ENCODE measurements around the gene NRG3. TPM values are rescaled to one million over a fixed set of nuclear protein-coding genes. Genes with fewer than 3 reads are reported as not detected.

NRG3 gene
- total and polyA plus RNA-seq, 2 donors (not counting 1 experiment from before 2014, with no cell fraction given), result not detected

DNA sequence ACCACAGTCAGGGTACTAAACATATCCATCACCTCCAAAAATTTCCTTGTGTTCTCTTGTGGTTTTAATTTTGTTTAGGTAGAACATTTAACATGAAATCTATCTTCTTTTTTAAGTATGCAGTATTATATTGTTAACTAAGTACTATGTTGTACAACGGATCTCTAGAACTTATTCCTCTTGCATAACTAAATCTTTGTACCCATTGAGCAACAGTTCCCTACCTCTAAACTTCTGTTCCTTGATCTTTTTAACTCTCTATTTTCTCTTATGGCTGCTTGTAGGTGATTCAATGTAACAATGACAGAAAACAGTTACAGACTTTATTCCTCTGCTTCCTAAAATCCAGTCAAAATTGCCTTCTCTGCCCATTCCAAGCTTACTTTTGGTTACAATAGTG lies 9.9 kb downstream of the NRG3 start:
- no peak overlapping the region for H2AFZ ChIP-seq (ENCODE audit: low read length)
- no peaks in the 10 kb centered on the region for H3K4me1 ChIP-seq (ENCODE audit: control insufficient read depth, extremely low read depth, insufficient read depth, low read length)
- H3K36me3 ChIP-seq (ENCODE audit: control insufficient read depth, insufficient read depth, low read length), result no peaks in the 10 kb centered on the region
- H3K9ac ChIP-seq (ENCODE audit: insufficient read depth, low read length), result no peak overlapping the region
- H3K9me3 ChIP-seq (ENCODE audit: control insufficient read depth, insufficient read depth, low read depth, low read length), result no peaks in the 10 kb centered on the region
- no peak for TF ChIP-seq EZH2 (IDR thresholded peaks at IDR 0.05; ENCODE audit: low read length, missing control alignments)
- TF ChIP-seq, protein P1, sequence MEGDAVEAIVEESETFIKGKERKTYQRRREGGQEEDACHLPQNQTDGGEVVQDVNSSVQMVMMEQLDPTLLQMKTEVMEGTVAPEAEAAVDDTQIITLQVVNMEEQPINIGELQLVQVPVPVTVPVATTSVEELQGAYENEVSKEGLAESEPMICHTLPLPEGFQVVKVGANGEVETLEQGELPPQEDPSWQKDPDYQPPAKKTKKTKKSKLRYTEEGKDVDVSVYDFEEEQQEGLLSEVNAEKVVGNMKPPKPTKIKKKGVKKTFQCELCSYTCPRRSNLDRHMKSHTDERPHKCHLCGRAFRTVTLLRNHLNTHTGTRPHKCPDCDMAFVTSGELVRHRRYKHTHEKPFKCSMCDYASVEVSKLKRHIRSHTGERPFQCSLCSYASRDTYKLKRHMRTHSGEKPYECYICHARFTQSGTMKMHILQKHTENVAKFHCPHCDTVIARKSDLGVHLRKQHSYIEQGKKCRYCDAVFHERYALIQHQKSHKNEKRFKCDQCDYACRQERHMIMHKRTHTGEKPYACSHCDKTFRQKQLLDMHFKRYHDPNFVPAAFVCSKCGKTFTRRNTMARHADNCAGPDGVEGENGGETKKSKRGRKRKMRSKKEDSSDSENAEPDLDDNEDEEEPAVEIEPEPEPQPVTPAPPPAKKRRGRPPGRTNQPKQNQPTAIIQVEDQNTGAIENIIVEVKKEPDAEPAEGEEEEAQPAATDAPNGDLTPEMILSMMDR (conservative IDR thresholded peaks at IDR 0.05 in 1 of 2, IDR thresholded peaks at IDR 0.05 in 1 of 2; ENCODE audit: low read depth in 1 of 2, low read length in 2 of 2), result no peak
- no peak overlapping the region for H3K4me3 ChIP-seq (replicated peaks in 1 of 4; ENCODE audit: control extremely low read depth in 1 of 4, insufficient read depth in 1 of 4, low read depth in 3 of 4, low read length in 4 of 4)
- H4K20me1 ChIP-seq (ENCODE audit: control insufficient read depth, extremely low read depth, insufficient read depth, low read length), result no peaks in the 10 kb centered on the region
- no peaks in the 10 kb centered on the region for H3K79me2 ChIP-seq (ENCODE audit: control insufficient read depth, insufficient read depth, low read length)
- DNase-seq (ENCODE audit: low read depth in 2 of 2), result no peak
- no peaks in the 10 kb centered on the region for H3K27me3 ChIP-seq (ENCODE audit: control insufficient read depth, insufficient read depth, low read length)
- no peak overlapping the region for H3K4me2 ChIP-seq (ENCODE audit: extremely low read depth, insufficient read depth, low read length)
- H3K27ac ChIP-seq (ENCODE audit: insufficient read depth, low read length), result no peak overlapping the region

DNA sequence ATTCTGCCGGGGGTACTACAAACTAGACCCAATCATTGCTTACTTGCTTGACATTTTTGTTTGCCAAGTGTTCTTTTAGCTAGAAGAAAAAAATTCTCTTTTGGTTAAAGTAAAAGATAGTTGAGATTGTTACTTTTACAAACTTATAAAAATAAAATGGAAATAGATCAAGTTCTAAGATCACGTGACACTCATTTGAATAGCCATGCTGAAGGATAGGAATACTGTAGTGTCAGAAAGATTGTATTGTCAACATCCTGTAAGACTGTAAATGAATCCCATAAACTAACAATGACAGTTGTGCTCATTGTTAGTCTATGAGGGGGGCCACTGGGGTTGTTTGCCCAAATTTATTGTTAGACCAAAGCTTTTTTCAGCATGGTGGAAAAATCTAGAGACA lies 10.5 kb downstream of the NRG3 start:
- Histone ChIP-seq H3K4me2 (ENCODE audit: extremely low read depth, insufficient read depth, low read length) (no peak overlapping the region), H3K27ac (ENCODE audit: insufficient read depth, low read length) (no peak overlapping the region), H2AFZ (ENCODE audit: low read length) (no peak overlapping the region), H3K4me1 (ENCODE audit: control insufficient read depth, extremely low read depth, insufficient read depth, low read length) (no peaks in the 10 kb centered on the region), H3K79me2 (ENCODE audit: control insufficient read depth, insufficient read depth, low read length) (no peaks in the 10 kb centered on the region), H3K27me3 (ENCODE audit: control insufficient read depth, insufficient read depth, low read length) (no peaks in the 10 kb centered on the region), H3K4me3 (replicated peaks in 1 of 4; ENCODE audit: control extremely low read depth in 1 of 4, insufficient read depth in 1 of 4, low read depth in 3 of 4, low read length in 4 of 4) (no peak overlapping the region), H3K9me3 (ENCODE audit: control insufficient read depth, insufficient read depth, low read depth, low read length) (no peaks in the 10 kb centered on the region), H3K9ac (ENCODE audit: insufficient read depth, low read length) (no peak overlapping the region), H4K20me1 (ENCODE audit: control insufficient read depth, extremely low read depth, insufficient read depth, low read length) (no peaks in the 10 kb centered on the region), H3K36me3 (ENCODE audit: control insufficient read depth, insufficient read depth, low read length) (no peaks in the 10 kb centered on the region)
- no peak for DNase-seq (ENCODE audit: low read depth in 2 of 2)
- TF ChIP-seq, protein P1 (conservative IDR thresholded peaks at IDR 0.05 in 1 of 2, IDR thresholded peaks at IDR 0.05 in 1 of 2; ENCODE audit: low read depth in 1 of 2, low read length in 2 of 2), result no peak
- no peak for TF ChIP-seq EZH2 (IDR thresholded peaks at IDR 0.05; ENCODE audit: low read length, missing control alignments)

DNA sequence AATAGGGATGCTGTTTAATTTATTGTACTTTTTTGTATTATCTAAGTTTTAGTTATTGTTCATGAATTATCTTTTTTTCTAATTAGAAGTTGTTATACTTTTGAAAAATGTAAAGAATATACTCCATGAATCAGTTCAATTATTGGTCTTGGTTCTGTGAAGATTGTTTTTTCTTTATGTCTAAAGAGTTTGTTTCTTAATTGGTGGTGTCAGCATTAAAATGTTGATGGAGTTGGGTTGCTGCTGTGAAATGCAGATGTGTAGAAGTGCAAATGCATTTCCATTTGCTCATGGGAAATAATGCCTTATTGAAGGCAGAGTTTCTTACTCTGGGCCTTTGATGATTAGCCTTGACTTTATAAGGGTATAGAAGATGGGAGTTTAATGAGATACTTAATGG lies 11.9 kb downstream of the NRG3 start:
- Histone ChIP-seq H3K36me3 (ENCODE audit: control insufficient read depth, insufficient read depth, low read length) (no peaks in the 10 kb centered on the region), H3K4me2 (ENCODE audit: extremely low read depth, insufficient read depth, low read length) (no peak overlapping the region), H3K9me3 (ENCODE audit: control insufficient read depth, insufficient read depth, low read depth, low read length) (no peaks in the 10 kb centered on the region), H4K20me1 (ENCODE audit: control insufficient read depth, extremely low read depth, insufficient read depth, low read length) (no peaks in the 10 kb centered on the region), H3K4me1 (ENCODE audit: control insufficient read depth, extremely low read depth, insufficient read depth, low read length) (no peaks in the 10 kb centered on the region), H3K4me3 (replicated peaks in 1 of 4; ENCODE audit: control extremely low read depth in 1 of 4, insufficient read depth in 1 of 4, low read depth in 3 of 4, low read length in 4 of 4) (no peak overlapping the region), H3K79me2 (ENCODE audit: control insufficient read depth, insufficient read depth, low read length) (no peaks in the 10 kb centered on the region), H2AFZ (ENCODE audit: low read length) (no peak overlapping the region), H3K9ac (ENCODE audit: insufficient read depth, low read length) (no peak overlapping the region), H3K27ac (ENCODE audit: insufficient read depth, low read length) (no peak overlapping the region), H3K27me3 (ENCODE audit: control insufficient read depth, insufficient read depth, low read length) (no peaks in the 10 kb centered on the region)
- TF ChIP-seq EZH2 (IDR thresholded peaks at IDR 0.05; ENCODE audit: low read length, missing control alignments), result no peak
- TF ChIP-seq, protein P1 (conservative IDR thresholded peaks at IDR 0.05 in 1 of 2, IDR thresholded peaks at IDR 0.05 in 1 of 2; ENCODE audit: low read depth in 1 of 2, low read length in 2 of 2), result no peak
- DNase-seq (ENCODE audit: low read depth in 2 of 2), result no peak

All from fibroblast of lung (primary cell).